Amygdala (tissue), 56 donors: ENCODE measurements around the gene HES4.
A peak's percentile ranks its signal among the peaks of the same experiment; 100 is the strongest.

ENCODE experiments used
- DNase-seq, 56 donors: peaks; one replicate each; lab custom pipeline; 2025; lab: John Stamatoyannopoulos, UW

The HES4 gene

DNA sequence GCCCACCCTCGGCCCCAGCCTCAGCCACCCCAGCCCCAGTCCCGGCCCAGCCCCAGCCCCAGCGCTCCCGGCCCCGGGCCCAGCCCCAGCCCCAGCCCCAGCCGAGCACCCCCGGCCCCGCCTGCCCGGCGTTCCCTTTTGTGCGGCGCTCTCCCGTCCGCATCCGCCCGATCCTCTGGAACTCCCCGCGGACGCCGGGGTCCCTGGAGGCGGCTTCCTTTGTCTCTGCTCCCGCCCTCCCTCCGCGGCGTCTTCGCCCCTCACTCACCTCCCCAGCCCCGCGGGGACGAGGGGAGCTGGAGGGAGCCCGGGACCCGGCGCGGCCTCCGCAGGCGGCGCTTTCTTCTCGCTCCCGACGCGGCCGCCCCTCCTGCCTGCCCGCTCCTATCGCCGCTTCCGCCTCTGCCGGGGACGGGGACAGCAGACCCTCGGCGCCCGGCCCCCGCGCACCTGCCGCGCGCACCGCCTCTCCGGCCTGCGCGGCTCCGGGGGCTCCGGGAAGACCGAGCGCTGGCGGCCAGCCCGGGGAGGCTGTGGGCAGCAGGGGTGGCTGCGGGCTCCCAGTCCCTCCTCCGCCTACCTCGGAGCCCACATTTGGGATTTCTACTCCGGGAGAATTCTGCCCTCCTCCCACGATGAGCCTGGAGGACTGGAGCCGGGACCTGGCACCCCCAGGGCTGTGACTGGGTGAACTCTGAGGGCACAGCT lies 34.0 kb upstream of the HES4 start:
- DNase-seq = no peak

- peak in 54 of 56 donors; percentile 25 to 90 (median 72) for DNase-seq
These were observed 33.2 kb upstream of the HES4 start for GRCh38 chr1:1033009-1033587.

GRCh38 chr1:1032424-1032823 lies 32.5 kb upstream of the HES4 start:
- DNase-seq = peak in 14 of 56 donors; percentile 18 to 58 (median 40)

GRCh38 chr1:1031659-1032235 lies 31.9 kb upstream of the HES4 start:
- DNase-seq = no peak

- DNase-seq = peak in 18 of 56 donors; percentile 17 to 73 (median 34)
These were observed 31.2 kb upstream of the HES4 start for GRCh38 chr1:1030867-1031658.

GRCh38 chr1:1027791-1028190 lies 27.9 kb upstream of the HES4 start:
- no peak for DNase-seq

GRCh38 chr1:1026599-1027413 lies 26.9 kb upstream of the HES4 start:
- DNase-seq = no peak

DNA sequence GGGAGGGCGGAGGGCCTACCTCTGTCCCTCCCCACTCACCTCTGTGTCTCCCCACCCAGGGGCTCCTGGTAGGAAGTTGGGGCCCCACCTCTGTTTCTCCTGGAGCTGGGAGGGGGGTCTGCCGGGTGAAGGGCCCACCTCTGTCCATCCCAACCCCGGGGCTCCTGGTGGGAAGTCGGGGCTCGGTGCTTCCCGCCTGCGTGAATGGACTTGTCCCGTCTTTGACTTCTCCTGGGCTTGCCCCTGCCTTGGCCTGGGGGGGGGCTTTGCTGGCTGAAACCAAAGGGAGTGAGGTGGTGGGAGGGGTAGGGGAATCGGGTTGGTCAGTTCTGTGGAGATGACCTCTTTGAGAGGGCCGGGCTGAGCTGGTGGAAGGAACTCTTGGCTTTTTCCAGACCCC lies 25.8 kb upstream of the HES4 start:
- no peak for DNase-seq

DNA sequence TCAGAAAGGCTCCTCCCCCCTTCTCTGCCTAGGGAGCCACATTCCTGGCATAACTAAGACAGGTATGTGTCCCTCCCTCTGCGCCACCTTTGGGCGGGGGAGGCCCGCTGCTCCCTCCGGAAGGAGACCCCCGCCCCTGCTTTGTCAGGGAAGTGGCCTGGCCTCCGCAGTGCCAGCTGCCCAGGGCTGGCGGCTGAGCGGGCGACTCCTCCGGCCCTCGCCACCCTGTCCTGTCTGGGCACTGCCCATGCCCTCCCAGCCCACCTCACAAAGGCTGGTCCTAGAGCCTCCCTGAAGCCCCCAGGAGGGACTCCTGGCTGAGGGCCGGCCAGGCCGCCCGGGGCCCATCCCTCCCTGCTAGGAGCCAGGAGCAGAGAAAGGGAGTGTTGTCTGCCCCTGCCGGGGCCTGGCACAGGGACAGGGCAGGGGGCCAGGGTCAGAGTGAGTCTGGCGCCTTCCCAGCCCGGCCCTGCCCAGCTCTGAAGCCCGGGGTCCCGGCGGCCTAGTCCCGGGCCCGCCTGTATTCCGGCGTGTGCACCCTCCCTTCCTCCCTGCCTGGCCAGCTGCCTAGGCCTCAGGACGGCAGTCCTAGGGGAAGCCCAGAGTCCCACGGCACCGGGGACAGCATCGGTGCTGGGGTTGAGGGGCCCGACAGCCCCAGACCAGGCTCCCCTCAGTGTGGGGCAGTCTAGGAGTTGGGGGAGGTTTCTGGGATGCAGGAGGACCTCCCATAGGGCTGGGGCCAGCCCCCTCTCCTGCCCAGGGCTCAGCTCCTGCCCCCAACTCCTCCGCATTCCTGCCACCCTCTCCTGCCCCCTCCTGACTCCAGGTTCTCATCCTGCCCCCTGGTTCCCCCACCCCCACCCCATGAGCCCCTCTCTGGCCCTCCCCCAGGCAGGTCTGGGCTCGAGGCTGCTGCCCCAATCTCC lies 25.1 kb upstream of the HES4 start:
- DNase-seq = peak in 29 of 56 donors; percentile 12 to 73 (median 49)

GRCh38 chr1:1024149-1024770 lies 24.4 kb upstream of the HES4 start:
- DNase-seq = no peak

DNA sequence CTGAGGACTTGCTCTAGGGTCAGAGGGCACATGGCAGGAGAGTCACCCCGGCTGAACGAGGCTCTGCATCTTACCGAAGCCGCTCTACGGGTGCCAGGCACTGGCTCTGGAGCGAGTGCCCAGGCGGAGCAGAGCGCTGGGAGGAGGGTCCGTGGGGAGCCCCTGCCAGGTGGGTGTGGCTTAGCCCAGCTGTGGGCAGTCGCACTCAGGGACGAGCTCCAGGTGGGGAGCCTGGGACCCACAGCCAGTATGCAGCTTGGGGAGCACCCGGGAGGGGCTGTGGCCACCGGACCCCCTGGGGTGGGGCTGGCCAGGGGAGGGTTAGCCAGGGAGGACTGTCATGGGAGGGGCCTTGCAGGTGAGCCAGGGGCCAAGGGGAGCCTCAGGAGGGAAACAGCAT lies 23.8 kb upstream of the HES4 start:
- DNase-seq = peak in 2 of 56 donors; percentile 25 to 44

- DNase-seq = no peak
These were observed 22.6 kb upstream of the HES4 start for GRCh38 chr1:1022302-1023009.

- DNase-seq = no peak
These were observed 22.0 kb upstream of the HES4 start for GRCh38 chr1:1021920-1022259.

DNA sequence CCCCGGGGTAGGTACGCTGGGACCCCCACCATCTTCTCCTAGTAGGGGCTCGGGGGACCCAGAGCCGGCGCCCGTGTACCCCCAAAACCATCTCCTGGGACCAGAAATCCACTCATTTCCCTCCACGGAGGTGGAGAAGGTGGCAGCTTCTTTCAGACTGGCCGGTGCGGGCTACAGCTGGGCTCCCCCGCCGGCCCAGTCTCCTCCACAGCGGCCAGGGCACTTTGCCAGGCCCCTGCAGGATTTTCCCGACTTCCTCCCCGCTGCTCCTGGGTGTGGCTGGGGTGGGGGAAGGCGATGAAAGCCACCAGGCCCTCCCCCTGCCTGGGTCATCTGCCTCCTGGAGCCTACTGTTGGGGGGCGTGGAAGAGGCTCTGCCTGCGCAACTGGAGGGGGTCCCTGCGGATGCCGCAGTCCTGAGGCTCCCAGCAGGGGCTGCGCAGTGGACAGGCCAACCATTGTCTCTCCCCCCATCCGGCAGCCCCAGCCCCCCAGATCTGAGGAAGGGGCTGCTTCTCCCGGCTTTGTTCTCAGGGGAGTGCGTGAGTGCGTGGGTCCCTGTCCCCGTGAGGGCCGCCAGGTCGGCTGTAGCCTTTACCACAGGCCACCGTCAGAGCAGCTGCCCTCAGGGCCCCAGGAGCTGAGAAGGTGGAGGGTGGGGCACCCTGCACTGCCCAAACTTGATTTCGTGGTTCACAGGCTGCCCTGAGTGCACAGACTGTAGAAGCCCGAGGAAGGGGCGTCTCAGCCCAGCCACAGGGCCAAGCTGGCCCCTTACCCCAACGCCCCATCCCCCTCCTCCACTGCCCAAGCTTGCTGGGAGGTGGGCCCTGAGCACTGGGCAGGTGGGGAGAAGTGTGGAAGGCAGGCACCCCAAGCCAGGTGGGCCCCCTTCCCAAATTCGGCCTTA lies 21.4 kb upstream of the HES4 start:
- peak in 4 of 56 donors; percentile 34 to 56 (median 43) for DNase-seq

DNA sequence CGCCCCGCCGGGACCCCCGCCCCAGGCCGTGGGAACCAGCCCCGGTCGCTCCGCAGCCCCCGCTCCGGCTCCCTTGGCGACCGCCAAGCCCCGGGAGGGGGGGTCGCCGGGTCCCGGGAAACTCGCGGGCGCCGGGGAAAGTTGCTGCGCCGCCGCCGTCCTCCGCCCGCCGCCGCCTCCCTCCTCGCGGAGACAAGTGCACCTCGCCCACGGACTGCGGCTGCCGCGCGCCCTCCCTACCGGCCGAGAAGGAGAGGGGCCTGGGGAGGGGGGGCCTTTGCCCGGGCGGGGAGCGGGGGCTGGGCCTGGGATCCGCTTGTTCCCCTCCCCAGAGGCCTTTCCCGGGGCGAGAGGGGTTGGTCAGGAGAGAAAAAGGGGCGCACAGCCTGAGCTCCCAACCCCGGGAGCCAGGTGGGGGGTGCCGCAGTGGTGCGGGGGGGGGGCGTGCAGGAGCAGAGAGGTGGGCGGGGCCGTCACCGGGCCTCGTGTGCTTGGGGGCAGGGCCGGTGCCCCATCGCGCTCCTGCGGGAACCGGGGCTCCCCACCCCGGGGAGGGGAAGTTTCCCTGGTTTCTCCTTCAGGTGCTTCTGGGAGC lies 20.6 kb upstream of the HES4 start:
- DNase-seq = no peak

DNA sequence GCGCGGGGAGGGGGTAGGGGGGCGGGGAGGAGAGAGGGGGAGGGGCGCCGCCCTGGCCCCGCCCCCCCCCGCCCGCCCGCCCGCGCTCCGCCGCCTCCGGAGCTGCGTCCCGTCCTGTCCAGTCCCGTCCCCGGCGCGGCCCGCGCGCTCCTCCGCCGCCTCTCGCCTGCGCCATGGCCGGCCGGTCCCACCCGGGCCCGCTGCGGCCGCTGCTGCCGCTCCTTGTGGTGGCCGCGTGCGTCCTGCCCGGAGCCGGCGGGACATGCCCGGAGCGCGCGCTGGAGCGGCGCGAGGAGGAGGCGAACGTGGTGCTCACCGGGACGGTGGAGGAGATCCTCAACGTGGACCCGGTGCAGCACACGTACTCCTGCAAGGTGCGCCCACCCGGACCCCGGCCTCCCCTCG lies 20.1 kb upstream of the HES4 start, which contains the start of gene AGRN:
TSS of gene AGRN (plus strand) at position 121 of the 405 bp plus-strand sequence. CDS start at position 174, 53 bp downstream.
- DNase-seq = peak in 15 of 56 donors; percentile 45 to 74 (median 63)
